ENCODE data around the gene ITGB8. TPM values are rescaled to one million over a fixed set of nuclear protein-coding genes. Genes with fewer than 3 reads are reported as not detected.

Gene ITGB8
- total RNA-seq, 1 experiment from 2014 or later, result 2.4 TPM

- DNase-seq (ENCODE audit: low read depth, low spot score), result no peak
- Histone ChIP-seq H3K79me2 (ENCODE audit: insufficient read depth, low read length) (no peaks in the 10 kb centered on the region), H3K27ac (ENCODE audit: low read depth, low read length) (no peak overlapping the region), H3K4me2 (ENCODE audit: low read length) (no peak overlapping the region), H3K9me2 (ENCODE audit: insufficient read depth) (no peaks in the 10 kb centered on the region), H3K9ac (ENCODE audit: low read length) (no peak overlapping the region), H2AFZ (ENCODE audit: low read depth, low read length, poor library complexity, severe bottlenecking) (no peak overlapping the region), H3K4me3 (replicated peaks in 1 of 2; ENCODE audit: low read depth in 1 of 2, low read length in 2 of 2) (no peak overlapping the region), H4K20me1 (ENCODE audit: insufficient read depth) (no peaks in the 10 kb centered on the region), H3K27me3 (ENCODE audit: insufficient read depth, low read length) (no peaks in the 10 kb centered on the region), H3K36me3 (ENCODE audit: control insufficient read depth in 1 of 2, insufficient read depth in 2 of 2, low read length in 2 of 2) (no peaks in the 10 kb centered on the region), H3K4me1 (ENCODE audit: control insufficient read depth in 1 of 2, insufficient read depth in 2 of 2, low read length in 2 of 2) (no peaks in the 10 kb centered on the region; a peak in 1 of 4 replicates), H3K9me3 (ENCODE audit: control insufficient read depth in 1 of 2, insufficient read depth in 1 of 2, low read depth in 1 of 2, low read length in 2 of 2) (no peaks in the 10 kb centered on the region)
- intact Hi-C loops (cut with micrococcal nuclease), result no loop called here
- RAD21 ChIA-PET (ENCODE audit: low non-redundant PET in 1 of 2, low total read pairs in 2 of 2, uncharacterized antibody in 2 of 2, unreplicated experiment in 2 of 2), result no interaction called here
- ATAC-seq, result no peak
- POLR2A ChIA-PET, result no interaction called here
- CTCF ChIA-PET, result no interaction called here
- TF ChIP-seq CBX3 (IDR thresholded peaks at IDR 0.05; ENCODE audit: low read depth) (no peak), ATF3 (IDR thresholded peaks at IDR 0.05) (no peak), YY1 (IDR thresholded peaks at IDR 0.05; ENCODE audit: extremely low read depth, insufficient replicate concordance, low read depth, low read length) (no peak), TCF7L2 (IDR thresholded peaks at IDR 0.05; ENCODE audit: borderline replicate concordance, extremely low read depth, insufficient read depth, insufficient read length) (no peak), REST (IDR thresholded peaks at IDR 0.05; ENCODE audit: low read depth) (no peak), ELF1 (IDR thresholded peaks at IDR 0.05; ENCODE audit: borderline replicate concordance, low read depth) (no peak), SP1 (IDR thresholded peaks at IDR 0.05; ENCODE audit: low read depth) (no peak), ZFX (IDR thresholded peaks at IDR 0.05) (no peak), RAD21 (IDR thresholded peaks at IDR 0.05; ENCODE audit: low read depth) (no peak), SRF (IDR thresholded peaks at IDR 0.05; ENCODE audit: low read depth) (no peak), ZBTB33 (IDR thresholded peaks at IDR 0.05; ENCODE audit: extremely low read depth, insufficient replicate concordance, low read length) (no peak), EZH2 (IDR thresholded peaks at IDR 0.05) (no peak), CTCF (IDR thresholded peaks at IDR 0.05 in 2 of 3, conservative IDR thresholded peaks at IDR 0.05 in 1 of 3; ENCODE audit: borderline replicate concordance in 1 of 3, insufficient read depth in 1 of 3, low read depth in 2 of 3, low read length in 2 of 3) (no peak), ZNF274 (IDR thresholded peaks at IDR 0.05; ENCODE audit: low read depth, low read length) (no peak), POLR2A (IDR thresholded peaks at IDR 0.05; ENCODE audit: borderline replicate concordance, extremely low read depth, insufficient read depth, insufficient read length) (no peak), FOSL1 (IDR thresholded peaks at IDR 0.05; ENCODE audit: low read depth) (no peak), EGR1 (IDR thresholded peaks at IDR 0.05; ENCODE audit: low read depth) (no peak)
- no TSS peak for BruUV-seq (replicated peaks)
These were observed 28.8 kb downstream of the ITGB8 start for GRCh38 chr7:20359341-20359963.
